ENCODE measurements around the gene COL11A1. TPM values are rescaled to one million over a fixed set of nuclear protein-coding genes. Genes with fewer than 3 reads are reported as not detected.

The COL11A1 gene
- total and polyA plus RNA-seq, 2 donors (not counting 3 experiments of a cell fraction or from before 2014, with no cell fraction given), result not detected

DNA sequence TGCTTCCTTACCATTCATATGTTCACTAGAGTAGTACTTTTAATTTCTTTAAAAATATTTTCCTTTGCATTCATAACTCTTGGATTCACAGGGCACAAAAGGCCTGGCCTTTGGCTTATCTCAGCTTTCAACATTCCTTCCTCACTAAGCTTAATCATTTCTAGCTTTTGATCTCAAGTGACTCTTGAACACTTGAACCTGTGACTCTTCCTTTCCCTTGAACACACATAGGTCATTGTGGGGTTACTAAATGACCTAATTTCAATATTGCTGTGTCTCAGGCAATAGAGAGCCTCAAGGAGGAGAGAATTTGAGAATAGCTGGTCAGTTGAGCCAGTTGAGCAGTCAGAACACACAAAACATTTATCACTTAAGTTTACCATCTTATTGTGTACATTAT, 49.9 kb downstream of the COL11A1 start:
- Histone ChIP-seq H3K79me2 (ENCODE audit: control insufficient read depth, insufficient read depth, low read length) (no peaks in the 10 kb centered on the region), H3K9me1 (replicated peaks; ENCODE audit: control insufficient read depth, extremely low read depth, insufficient read depth, low read length) (no peaks in the 10 kb centered on the region), H3K27ac (ENCODE audit: insufficient read depth, low read depth, low read length) (no peak overlapping the region), H3K36me3 (ENCODE audit: control insufficient read depth in 2 of 2, extremely low read depth in 1 of 2, insufficient read depth in 2 of 2, low read length in 2 of 2) (no peaks in the 10 kb centered on the region), H3K9me3 (replicated peaks; ENCODE audit: control insufficient read depth, insufficient read depth, low read length) (no peaks in the 10 kb centered on the region), H3K4me3 (replicated peaks in 1 of 3; ENCODE audit: insufficient read depth in 1 of 3, low read depth in 1 of 3, low read length in 3 of 3) (no peak overlapping the region), H3K27me3 (ENCODE audit: control insufficient read depth in 2 of 2, insufficient read depth in 2 of 2, low read length in 2 of 2) (no peaks in the 10 kb centered on the region), H2AFZ (ENCODE audit: low read depth, low read length) (no peak overlapping the region), H4K20me1 (replicated peaks; ENCODE audit: control insufficient read depth, extremely low read depth, insufficient read depth, low read length) (no peaks in the 10 kb centered on the region), H3K4me2 (ENCODE audit: insufficient read depth, low read length) (no peak overlapping the region), H3K9ac (replicated peaks; ENCODE audit: extremely low read depth, insufficient read depth, low read length) (no peak overlapping the region), H3K4me1 (ENCODE audit: control insufficient read depth, extremely low read depth, insufficient read depth, low read length) (no peaks in the 10 kb centered on the region)
- DNase-seq (ENCODE audit: low read depth, low spot score) (no peak), FAIRE-seq (no peak)
- BruUV-seq (replicated peaks), result no TSS peak
- dilution Hi-C loops (cut with MboI; ENCODE audit: extremely low pct_ligation_motif_present, low sequenced_read_pairs) (no loop called here), intact Hi-C loops (cut with micrococcal nuclease) (no loop called here)
- TF ChIP-seq JUN (IDR thresholded peaks at IDR 0.05; ENCODE audit: borderline replicate concordance, insufficient read depth, insufficient read length, low read depth) (no peak), FOS (IDR thresholded peaks at IDR 0.05; ENCODE audit: borderline replicate concordance, insufficient read depth, low read length) (no peak), GATA2 (IDR thresholded peaks at IDR 0.05; ENCODE audit: insufficient read depth, insufficient read length, low read depth, low read length) (no peak), POLR2AphosphoS5 (IDR thresholded peaks at IDR 0.05; ENCODE audit: insufficient read depth, low read depth, low read length) (no peak), EZH2 (IDR thresholded peaks at IDR 0.05; ENCODE audit: borderline replicate concordance, low read depth, low read length, severe bottlenecking) (no peak), MYC (IDR thresholded peaks at IDR 0.05; ENCODE audit: low read depth, low read length) (no peak)
- TF ChIP-seq, protein P1, sequence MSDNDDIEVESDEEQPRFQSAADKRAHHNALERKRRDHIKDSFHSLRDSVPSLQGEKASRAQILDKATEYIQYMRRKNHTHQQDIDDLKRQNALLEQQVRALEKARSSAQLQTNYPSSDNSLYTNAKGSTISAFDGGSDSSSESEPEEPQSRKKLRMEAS (IDR thresholded peaks at IDR 0.05; ENCODE audit: insufficient read depth, insufficient read length), result no peak
- TF ChIP-seq, protein P2, sequence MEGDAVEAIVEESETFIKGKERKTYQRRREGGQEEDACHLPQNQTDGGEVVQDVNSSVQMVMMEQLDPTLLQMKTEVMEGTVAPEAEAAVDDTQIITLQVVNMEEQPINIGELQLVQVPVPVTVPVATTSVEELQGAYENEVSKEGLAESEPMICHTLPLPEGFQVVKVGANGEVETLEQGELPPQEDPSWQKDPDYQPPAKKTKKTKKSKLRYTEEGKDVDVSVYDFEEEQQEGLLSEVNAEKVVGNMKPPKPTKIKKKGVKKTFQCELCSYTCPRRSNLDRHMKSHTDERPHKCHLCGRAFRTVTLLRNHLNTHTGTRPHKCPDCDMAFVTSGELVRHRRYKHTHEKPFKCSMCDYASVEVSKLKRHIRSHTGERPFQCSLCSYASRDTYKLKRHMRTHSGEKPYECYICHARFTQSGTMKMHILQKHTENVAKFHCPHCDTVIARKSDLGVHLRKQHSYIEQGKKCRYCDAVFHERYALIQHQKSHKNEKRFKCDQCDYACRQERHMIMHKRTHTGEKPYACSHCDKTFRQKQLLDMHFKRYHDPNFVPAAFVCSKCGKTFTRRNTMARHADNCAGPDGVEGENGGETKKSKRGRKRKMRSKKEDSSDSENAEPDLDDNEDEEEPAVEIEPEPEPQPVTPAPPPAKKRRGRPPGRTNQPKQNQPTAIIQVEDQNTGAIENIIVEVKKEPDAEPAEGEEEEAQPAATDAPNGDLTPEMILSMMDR (IDR thresholded peaks at IDR 0.05; ENCODE audit: extremely low read depth in 1 of 2, insufficient read depth in 1 of 2, low read depth in 1 of 2, low read length in 2 of 2), result no peak
- ChIA-PET CTCF (interaction anchor here (0.6 to 1.1 kb wide), 3 partner anchors 48 to 1262 kb away, joined by 3 to 4 read pairs (median 3); no protein-coding TSS in a partner anchor), POLR2A (no interaction called here)
